GM23338 (cell line): Measurements from ENCODE around the gene KRT84.

Experiments used
- CTCF ChIP-seq, 2 experiments: fragments of 200-600 bp in 1 of 2; sonication (generic) in 1 of 2; conservative IDR thresholded peaks; 2 replicates each; pipeline versions ENCODE4 v1.5.1 to v1.6.1; 2016 to 2017; ENCODE audit warnings: antibody characterized with exemption in 2 of 2, low read depth in 2 of 2, mild to moderate bottlenecking in 2 of 2, moderate library complexity in 1 of 2
- ETS1 ChIP-seq: IDR thresholded peaks from 2 replicates; pipeline ENCODE4 v1.6.1; 2016; ENCODE audit warnings: antibody characterized with exemption
- EZH2 ChIP-seq: fragments of 200-600 bp; sonication (generic); IDR thresholded peaks from one replicate; pipeline ENCODE4 v1.8.0; 2017; ENCODE audit warnings: antibody characterized with exemption, mild to moderate bottlenecking, low read depth; ENCODE audit not compliant: unreplicated experiment
- EZH2phosphoT487 ChIP-seq: fragments of 200-600 bp; sonication (generic); IDR thresholded peaks from one replicate; pipeline ENCODE4 v1.8.1; 2018; ENCODE audit warnings: antibody characterized with exemption; ENCODE audit not compliant: unreplicated experiment
- JUNB ChIP-seq: IDR thresholded peaks from one replicate; pipeline ENCODE4 v1.6.1; 2016; ENCODE audit warnings: antibody characterized with exemption; ENCODE audit not compliant: unreplicated experiment
- NANOG ChIP-seq: IDR thresholded peaks from 2 replicates; pipeline ENCODE4 v1.6.1; 2016; ENCODE audit warnings: antibody characterized with exemption, borderline replicate concordance
- POLR2AphosphoS5 ChIP-seq: IDR thresholded peaks from 2 replicates; pipeline ENCODE4 v1.6.1; 2016; ENCODE audit warnings: antibody characterized with exemption, low read depth
- REST ChIP-seq: IDR thresholded peaks from one replicate; pipeline ENCODE4 v1.6.1; 2018; ENCODE audit warnings: antibody characterized with exemption; ENCODE audit not compliant: unreplicated experiment
- ZNF114 ChIP-seq: fragments of 250-450 bp; sonication (Bioruptor Pico); IDR thresholded peaks from 2 replicates; pipeline ENCODE4 v1.5.0; 2020; ENCODE audit warnings: mild to moderate bottlenecking, moderate library complexity
- ZNF462 ChIP-seq: fragments of 250-450 bp; sonication (Bioruptor Pico); IDR thresholded peaks from 2 replicates; pipeline ENCODE4 v1.5.0; 2020; ENCODE audit warnings: mild to moderate bottlenecking, moderate library complexity

GRCh38 chr12:52423035-52423434 is 37.6 kb upstream of the KRT84 start:
- TF ChIP-seq POLR2AphosphoS5 (no peak), CTCF (conservative IDR thresholded peaks at IDR 0.05; ENCODE audit: low read depth in 2 of 2) (no peak), EZH2 (no peak), REST (no peak), ZNF462 (CRISPR knock-in tag) (no peak), JUNB (no peak), EZH2phosphoT487 (no peak), ZNF114 (CRISPR knock-in tag) (no peak), ETS1 (no peak), NANOG (no peak)
